HG03039 (cell line): ENCODE data around the gene MRPL19.

Source experiments
- ATAC-seq: cut with Tn5 transposase; IDR thresholded peaks from one replicate; pipeline ENCODE4 v1.9.1; 2021; ENCODE audit warnings: mild to moderate bottlenecking, moderate library complexity; ENCODE audit not compliant: unreplicated experiment

Gene MRPL19

GRCh38 chr2:75614162-75614651 is 32.4 kb upstream of the MRPL19 start:
- ATAC-seq, result no peak

GRCh38 chr2:75616406-75616805 is 30.2 kb upstream of the MRPL19 start:
- no peak for ATAC-seq

- no peak for ATAC-seq
These were observed 29.6 kb upstream of the MRPL19 start for GRCh38 chr2:75616933-75617332.

- ATAC-seq, result no peak
These were observed 26.4 kb upstream of the MRPL19 start for GRCh38 chr2:75619956-75620740.

- ATAC-seq, result no peak
These were observed 25.4 kb upstream of the MRPL19 start for GRCh38 chr2:75621228-75621627.

GRCh38 chr2:75622500-75622899 is 24.1 kb upstream of the MRPL19 start:
- no peak for ATAC-seq

- ATAC-seq, result no peak
These were observed 23.7 kb upstream of the MRPL19 start for GRCh38 chr2:75622929-75623328.

GRCh38 chr2:75627902-75628504 is 18.6 kb upstream of the MRPL19 start:
- ATAC-seq, result no peak

- no peak for ATAC-seq
These were observed 14.4 kb upstream of the MRPL19 start for GRCh38 chr2:75632091-75632701.

- ATAC-seq, result no peak
These were observed 13.8 kb upstream of the MRPL19 start for GRCh38 chr2:75632813-75633212.

- ATAC-seq, result no peak
These were observed 13.0 kb upstream of the MRPL19 start for GRCh38 chr2:75633620-75634019.

- no peak for ATAC-seq
These were observed 11.6 kb upstream of the MRPL19 start for GRCh38 chr2:75634945-75635344.

- no peak for ATAC-seq
These were observed 9.0 kb upstream of the MRPL19 start for GRCh38 chr2:75637568-75637967.

- ATAC-seq, result peak; percentile 96
These were observed 5.9 kb upstream of the MRPL19 start for GRCh38 chr2:75640621-75641121.

- ATAC-seq, result no peak
These were observed 5.0 kb upstream of the MRPL19 start for GRCh38 chr2:75641587-75641986.

GRCh38 chr2:75643980-75644379 is 2.6 kb upstream of the MRPL19 start:
- ATAC-seq, result no peak

GRCh38 chr2:75645643-75646042 is 940 bp upstream of the MRPL19 start:
- ATAC-seq, result no peak

- no peak for ATAC-seq
These were observed 447 bp upstream of the MRPL19 start for GRCh38 chr2:75646090-75646582.

- no peak for ATAC-seq
These were observed 1.2 kb downstream of the MRPL19 start for GRCh38 chr2:75647771-75648170.

- ATAC-seq, result no peak
These were observed 7.4 kb downstream of the MRPL19 start for GRCh38 chr2:75654012-75654411.

- no peak for ATAC-seq
These were observed 9.3 kb downstream of the MRPL19 start for GRCh38 chr2:75655861-75656260.

- no peak for ATAC-seq
These were observed 10.0 kb downstream of the MRPL19 start for GRCh38 chr2:75656563-75656962.
